ENCODE results near the gene POFUT2. TPM values are rescaled to one million over a fixed set of nuclear protein-coding genes. Genes with fewer than 3 reads are reported as not detected.

Gene POFUT2
- total RNA-seq, 2 donors from 2014 or later: 48.5 to 66.4 TPM

GRCh38 chr21:45259206-45259840 lies 28.4 kb downstream of the POFUT2 start:
- peaks cover 18% of the 10 kb centered on the region for H3K4me1 Mint-ChIP-seq
- DNase-seq: no peak
- peaks cover 2% of the 10 kb centered on the region for H3K36me3 Mint-ChIP-seq (ENCODE audit: low read depth)
- ATAC-seq: no peak
- H3K27ac Mint-ChIP-seq: no peak overlapping the region
- no peaks in the 10 kb centered on the region for H3K9me3 ChIP-seq (ENCODE audit: control insufficient read depth, low read length, poor library complexity, severe bottlenecking)
- H3K27me3 Mint-ChIP-seq: no peaks in the 10 kb centered on the region
- no peak overlapping the region for H3K4me3 Mint-ChIP-seq

DNA sequence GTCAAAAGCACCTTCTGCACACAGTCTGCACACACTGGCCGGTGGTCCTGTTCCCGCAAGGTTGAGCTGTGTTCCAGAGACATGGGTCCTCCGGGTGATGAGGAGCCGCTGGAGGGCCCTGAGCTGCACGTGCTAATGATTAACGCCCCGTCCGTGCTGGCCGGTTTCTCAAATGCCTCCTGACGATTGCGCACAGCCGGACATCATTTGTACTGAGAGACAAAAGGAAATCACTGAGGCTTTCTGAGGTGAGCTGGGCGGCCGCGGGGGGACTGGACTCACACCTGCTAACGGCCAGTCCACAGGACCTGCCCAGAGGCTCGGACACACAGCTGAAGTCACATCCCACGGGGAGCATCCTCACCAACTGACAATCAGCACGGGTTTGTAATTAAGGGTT lies 29.2 kb downstream of the POFUT2 start:
- H3K36me3 Mint-ChIP-seq (ENCODE audit: low read depth): peaks cover 2% of the 10 kb centered on the region
- H3K4me3 Mint-ChIP-seq: no peak overlapping the region
- H3K27ac Mint-ChIP-seq: no peak overlapping the region
- no peaks in the 10 kb centered on the region for H3K9me3 ChIP-seq (ENCODE audit: control insufficient read depth, low read length, poor library complexity, severe bottlenecking)
- no peaks in the 10 kb centered on the region for H3K27me3 Mint-ChIP-seq
- peaks cover 19% of the 10 kb centered on the region for H3K4me1 Mint-ChIP-seq
- no peak for ATAC-seq
- no peak for DNase-seq

DNA sequence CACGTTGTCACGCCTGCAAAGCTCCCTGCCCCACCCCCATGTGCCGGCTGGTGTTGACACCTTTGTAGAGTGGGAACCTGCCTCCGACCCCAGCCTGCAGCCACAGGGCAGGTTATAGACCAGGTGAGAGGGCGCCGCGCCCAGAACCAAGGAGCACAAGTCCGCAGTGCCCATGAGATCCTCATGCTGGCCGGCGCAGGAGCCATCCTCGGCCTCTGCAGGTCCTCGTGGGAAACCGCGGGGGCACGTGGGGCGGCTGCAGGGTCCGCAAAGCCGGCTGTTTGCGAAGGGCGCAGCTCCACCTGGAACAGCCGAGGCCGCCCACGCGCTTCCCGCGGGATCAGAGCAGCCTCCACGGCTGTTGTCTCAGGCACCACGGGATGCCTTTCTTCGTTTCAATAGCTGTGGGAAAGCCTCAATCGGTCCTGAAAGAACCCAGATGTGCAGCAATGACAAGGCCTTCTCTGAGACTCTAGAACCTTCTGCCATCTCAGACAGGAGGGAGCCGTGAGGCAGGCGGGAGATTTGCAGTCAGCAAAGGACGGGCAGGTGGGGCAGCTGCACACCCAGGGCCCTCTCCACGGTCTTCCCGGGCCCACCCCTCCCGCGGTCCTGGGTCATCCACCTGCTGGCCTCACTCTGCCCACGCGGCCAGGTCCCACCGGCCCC lies 29.9 kb downstream of the POFUT2 start:
- Mint-ChIP-seq H3K4me1 (peaks cover 17% of the 10 kb centered on the region), H3K27me3 (no peaks in the 10 kb centered on the region), H3K27ac (no peak overlapping the region), H3K36me3 (ENCODE audit: low read depth) (peaks cover 2% of the 10 kb centered on the region), H3K4me3 (no peak overlapping the region)
- ATAC-seq: no peak
- no peak for DNase-seq
- H3K9me3 ChIP-seq (ENCODE audit: control insufficient read depth, low read length, poor library complexity, severe bottlenecking): no peaks in the 10 kb centered on the region

DNA sequence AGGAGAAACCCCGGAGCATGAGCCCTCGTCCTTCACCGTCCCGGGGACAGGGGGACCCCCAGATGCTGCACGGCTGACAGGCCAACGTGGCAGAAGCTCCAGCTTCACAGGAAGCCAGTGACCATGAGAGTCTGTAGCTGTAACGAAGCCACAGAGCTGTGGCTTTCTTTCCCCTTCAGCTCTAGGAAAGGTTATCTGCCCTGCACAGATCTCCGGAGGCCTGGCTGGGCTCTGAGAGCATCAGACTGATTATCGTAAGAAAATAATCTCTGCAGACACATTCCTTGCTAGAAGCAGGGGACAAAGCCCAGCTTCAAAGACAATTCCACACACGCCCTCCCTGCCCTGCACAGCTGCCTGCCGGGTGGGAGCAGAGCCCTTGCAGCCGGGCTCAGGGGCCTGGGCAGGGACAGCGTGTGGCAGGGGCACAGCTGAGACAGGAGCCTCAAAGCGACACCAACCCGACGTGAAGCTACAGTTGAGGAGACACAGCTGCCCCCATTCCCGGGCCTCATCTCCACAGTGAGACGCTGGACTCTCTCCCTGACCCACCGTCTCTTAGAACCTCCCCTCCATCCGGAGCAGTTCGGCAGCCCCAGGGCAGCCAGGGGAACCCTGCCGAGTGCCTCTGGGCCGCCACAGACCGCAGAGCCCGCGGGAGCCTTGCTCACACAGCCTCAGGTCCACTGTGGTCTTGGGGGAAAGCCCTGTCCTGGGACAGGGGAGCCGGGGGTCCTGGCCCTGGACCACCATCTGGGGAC lies 30.6 kb downstream of the POFUT2 start:
- Mint-ChIP-seq H3K27me3 (no peaks in the 10 kb centered on the region), H3K4me1 (peaks cover 17% of the 10 kb centered on the region), H3K27ac (no peak overlapping the region), H3K36me3 (ENCODE audit: low read depth) (peaks cover 2% of the 10 kb centered on the region), H3K4me3 (peak overlapping the region; percentile 41)
- ATAC-seq (peak; percentile 33), DNase-seq (no peak)
- no peaks in the 10 kb centered on the region for H3K9me3 ChIP-seq (ENCODE audit: control insufficient read depth, low read length, poor library complexity, severe bottlenecking)

DNA sequence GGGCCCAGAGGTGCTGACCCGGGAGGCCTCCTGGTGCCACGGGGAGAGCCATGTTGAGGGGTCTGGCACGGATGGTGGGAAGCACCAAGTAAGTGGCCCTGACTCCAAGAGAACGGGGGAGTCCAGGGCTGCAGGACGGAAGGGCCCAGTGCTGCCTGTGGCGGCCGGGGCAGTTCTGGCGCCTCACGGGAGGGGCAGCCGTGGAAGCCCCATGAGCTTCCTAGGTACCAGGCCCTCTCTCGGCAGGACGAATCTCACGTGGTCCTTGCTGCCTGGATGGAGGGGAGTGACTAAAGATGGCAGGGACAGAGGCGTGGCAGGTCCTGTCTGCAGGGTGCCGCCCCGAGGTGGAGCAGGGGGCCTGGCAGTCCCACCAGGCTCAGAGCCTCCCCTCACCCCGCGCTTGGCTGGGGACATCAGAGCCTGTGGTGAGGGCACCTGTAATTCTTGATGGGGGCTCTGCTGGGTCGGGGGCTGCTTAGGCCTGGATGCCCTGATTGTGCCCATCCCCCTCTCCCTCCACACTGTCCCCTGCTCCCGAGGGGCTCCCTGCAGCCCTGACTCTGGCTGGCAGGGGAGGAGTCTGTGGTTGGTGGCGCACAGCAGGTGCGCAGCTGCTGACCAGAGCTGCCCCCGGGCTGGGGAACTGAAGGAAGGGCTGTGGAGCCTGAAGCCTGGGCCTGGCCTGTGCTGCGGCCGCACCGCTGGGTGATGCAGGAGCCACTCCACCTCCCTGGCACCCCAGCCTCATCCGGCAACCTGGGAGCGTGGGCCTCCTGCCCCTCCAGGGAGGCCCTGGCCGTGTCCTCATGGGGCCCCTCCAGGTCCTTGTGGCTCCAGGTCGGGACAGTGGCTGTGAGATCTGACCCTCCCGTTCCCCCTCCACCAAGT lies 31.4 kb downstream of the POFUT2 start:
- peaks cover 2% of the 10 kb centered on the region for H3K36me3 Mint-ChIP-seq (ENCODE audit: low read depth)
- H3K4me3 Mint-ChIP-seq: peak overlapping the region; percentile 83
- H3K27ac Mint-ChIP-seq: peak overlapping the region; percentile 32
- H3K27me3 Mint-ChIP-seq: no peaks in the 10 kb centered on the region
- DNase-seq (no peak), ATAC-seq (peak; percentile 22)
- peaks cover 17% of the 10 kb centered on the region for H3K4me1 Mint-ChIP-seq
- H3K9me3 ChIP-seq (ENCODE audit: control insufficient read depth, low read length, poor library complexity, severe bottlenecking): no peaks in the 10 kb centered on the region

- DNase-seq: no peak
- Mint-ChIP-seq H3K4me3 (peak overlapping the region; percentile 83), H3K27ac (peak overlapping the region; percentile 43), H3K36me3 (ENCODE audit: low read depth) (peaks cover 2% of the 10 kb centered on the region), H3K4me1 (peaks cover 18% of the 10 kb centered on the region), H3K27me3 (no peaks in the 10 kb centered on the region)
- ATAC-seq: peak; percentile 82
- H3K9me3 ChIP-seq (ENCODE audit: control insufficient read depth, low read length, poor library complexity, severe bottlenecking): no peaks in the 10 kb centered on the region
Observed at GRCh38 chr21:45255381-45256020, 32.2 kb downstream of the POFUT2 start.

- Mint-ChIP-seq H3K27me3 (no peaks in the 10 kb centered on the region), H3K27ac (peak overlapping the region; percentile 43), H3K4me3 (peak overlapping the region; percentile 83), H3K4me1 (peaks cover 19% of the 10 kb centered on the region), H3K36me3 (ENCODE audit: low read depth) (peaks cover 2% of the 10 kb centered on the region)
- DNase-seq (no peak), ATAC-seq (no peak)
- H3K9me3 ChIP-seq (ENCODE audit: control insufficient read depth, low read length, poor library complexity, severe bottlenecking): no peaks in the 10 kb centered on the region
Observed at GRCh38 chr21:45254460-45254930, 33.2 kb downstream of the POFUT2 start.

DNA sequence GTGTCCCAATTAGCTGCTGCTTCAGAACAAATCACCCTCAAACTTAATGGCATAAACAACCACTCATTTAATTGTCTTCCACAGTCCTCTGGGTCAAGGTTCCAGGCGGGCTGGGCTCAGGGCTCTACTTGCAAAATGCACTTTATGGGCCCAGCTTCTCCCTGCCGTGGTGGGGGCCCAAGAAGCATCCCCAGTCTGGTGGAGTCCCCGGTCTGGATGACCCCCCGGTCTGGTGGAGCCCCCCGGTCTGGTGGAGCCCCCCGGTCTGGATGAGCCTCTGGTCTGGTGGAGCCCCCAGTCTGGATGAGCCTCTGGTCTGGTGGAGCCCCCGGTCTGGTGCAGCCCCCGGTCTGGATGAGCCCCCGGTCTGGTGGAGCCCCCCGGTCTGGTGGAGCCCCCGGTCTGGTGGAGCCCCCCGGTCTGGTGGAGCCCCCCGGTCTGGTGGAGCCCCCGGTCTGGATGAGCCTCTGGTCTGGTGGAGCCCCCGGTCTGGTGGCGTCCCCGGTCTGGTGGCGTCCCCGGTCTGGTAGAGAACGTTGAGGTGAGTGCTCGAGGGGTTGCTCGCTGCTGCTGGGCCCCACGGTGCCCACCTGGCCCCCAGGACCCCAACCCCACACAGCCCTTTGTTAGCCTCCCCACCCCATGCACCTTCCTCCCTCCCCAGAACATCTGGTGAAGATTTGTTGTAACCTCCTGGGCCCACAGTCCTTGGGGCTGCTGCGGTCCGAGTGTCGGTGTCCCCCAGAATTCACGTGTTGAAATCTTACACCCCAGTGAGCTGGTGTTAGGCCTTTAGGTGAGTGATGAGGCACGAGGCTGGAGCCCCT lies 33.8 kb downstream of the POFUT2 start:
- H3K27me3 Mint-ChIP-seq: no peaks in the 10 kb centered on the region
- peak overlapping the region; percentile 83 for H3K4me3 Mint-ChIP-seq
- peaks cover 2% of the 10 kb centered on the region for H3K36me3 Mint-ChIP-seq (ENCODE audit: low read depth)
- H3K27ac Mint-ChIP-seq: no peak overlapping the region
- DNase-seq (no peak), ATAC-seq (no peak)
- H3K9me3 ChIP-seq (ENCODE audit: control insufficient read depth, low read length, poor library complexity, severe bottlenecking): no peaks in the 10 kb centered on the region
- peaks cover 21% of the 10 kb centered on the region for H3K4me1 Mint-ChIP-seq

GRCh38 chr21:45253180-45253579 lies 34.5 kb downstream of the POFUT2 start:
- ATAC-seq (no peak), DNase-seq (no peak)
- H3K27ac Mint-ChIP-seq: no peak overlapping the region
- no peak overlapping the region for H3K4me3 Mint-ChIP-seq
- peaks cover 2% of the 10 kb centered on the region for H3K36me3 Mint-ChIP-seq (ENCODE audit: low read depth)
- peaks cover 21% of the 10 kb centered on the region for H3K4me1 Mint-ChIP-seq
- no peaks in the 10 kb centered on the region for H3K9me3 ChIP-seq (ENCODE audit: control insufficient read depth, low read length, poor library complexity, severe bottlenecking)
- no peaks in the 10 kb centered on the region for H3K27me3 Mint-ChIP-seq

DNA sequence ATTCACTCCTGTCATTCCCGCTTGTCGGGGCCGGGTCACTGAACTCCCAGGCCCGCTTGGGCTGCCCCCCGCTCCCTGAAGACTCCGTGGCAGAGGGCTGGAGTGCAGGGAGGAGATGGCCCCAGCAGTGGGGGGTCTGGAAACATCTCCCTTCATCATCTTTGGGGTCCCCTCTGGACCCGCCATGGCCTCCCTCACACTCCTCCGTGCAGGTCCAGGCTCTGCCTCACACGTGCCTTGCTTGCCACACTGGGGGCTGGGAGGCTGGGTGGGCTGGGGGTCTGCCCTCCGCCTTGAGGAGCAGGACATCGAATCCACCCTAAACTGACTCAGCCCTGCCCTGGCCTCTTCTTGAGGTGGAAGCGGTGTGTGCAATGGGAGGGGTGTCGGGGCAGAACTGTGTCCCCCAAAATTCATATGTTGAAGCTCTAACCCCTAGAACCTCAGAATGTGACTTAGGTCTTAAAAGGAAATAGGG lies 35.2 kb downstream of the POFUT2 start:
- H3K9me3 ChIP-seq (ENCODE audit: control insufficient read depth, low read length, poor library complexity, severe bottlenecking): no peaks in the 10 kb centered on the region
- no peak for DNase-seq
- H3K27ac Mint-ChIP-seq: no peak overlapping the region
- peaks cover 2% of the 10 kb centered on the region for H3K36me3 Mint-ChIP-seq (ENCODE audit: low read depth)
- no peak for ATAC-seq
- H3K4me3 Mint-ChIP-seq: no peak overlapping the region
- H3K27me3 Mint-ChIP-seq: no peaks in the 10 kb centered on the region
- H3K4me1 Mint-ChIP-seq: peaks cover 21% of the 10 kb centered on the region

- H3K4me1 Mint-ChIP-seq: peaks cover 19% of the 10 kb centered on the region
- H3K4me3 Mint-ChIP-seq: no peak overlapping the region
- DNase-seq (no peak), ATAC-seq (no peak)
- H3K27ac Mint-ChIP-seq: no peak overlapping the region
- H3K36me3 Mint-ChIP-seq (ENCODE audit: low read depth): peaks cover 2% of the 10 kb centered on the region
- no peaks in the 10 kb centered on the region for H3K27me3 Mint-ChIP-seq
- no peaks in the 10 kb centered on the region for H3K9me3 ChIP-seq (ENCODE audit: control insufficient read depth, low read length, poor library complexity, severe bottlenecking)
Observed at GRCh38 chr21:45251635-45252447, 35.9 kb downstream of the POFUT2 start.
